ENCODE results near the gene ITCH.

DNA sequence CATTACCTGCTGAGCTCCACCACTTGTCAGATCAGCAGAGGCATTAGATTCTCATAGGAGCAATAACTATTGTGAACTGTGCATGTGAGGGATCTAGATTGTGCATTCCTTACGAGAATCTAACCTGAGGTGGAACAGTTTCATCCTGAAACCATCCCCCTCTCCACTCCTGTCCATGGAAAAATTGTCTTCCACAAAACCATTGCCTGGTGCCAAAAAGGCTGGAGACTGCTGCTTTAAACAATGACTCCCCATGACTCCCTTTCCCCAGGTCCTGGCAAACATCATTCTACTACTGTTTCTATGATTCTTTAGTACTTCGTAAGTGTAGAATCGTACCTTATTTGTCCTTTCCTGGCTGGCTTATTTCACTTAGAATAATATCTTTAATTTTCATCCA is 143.4 kb downstream of the ITCH start:
- TF ChIP-seq, protein P1, sequence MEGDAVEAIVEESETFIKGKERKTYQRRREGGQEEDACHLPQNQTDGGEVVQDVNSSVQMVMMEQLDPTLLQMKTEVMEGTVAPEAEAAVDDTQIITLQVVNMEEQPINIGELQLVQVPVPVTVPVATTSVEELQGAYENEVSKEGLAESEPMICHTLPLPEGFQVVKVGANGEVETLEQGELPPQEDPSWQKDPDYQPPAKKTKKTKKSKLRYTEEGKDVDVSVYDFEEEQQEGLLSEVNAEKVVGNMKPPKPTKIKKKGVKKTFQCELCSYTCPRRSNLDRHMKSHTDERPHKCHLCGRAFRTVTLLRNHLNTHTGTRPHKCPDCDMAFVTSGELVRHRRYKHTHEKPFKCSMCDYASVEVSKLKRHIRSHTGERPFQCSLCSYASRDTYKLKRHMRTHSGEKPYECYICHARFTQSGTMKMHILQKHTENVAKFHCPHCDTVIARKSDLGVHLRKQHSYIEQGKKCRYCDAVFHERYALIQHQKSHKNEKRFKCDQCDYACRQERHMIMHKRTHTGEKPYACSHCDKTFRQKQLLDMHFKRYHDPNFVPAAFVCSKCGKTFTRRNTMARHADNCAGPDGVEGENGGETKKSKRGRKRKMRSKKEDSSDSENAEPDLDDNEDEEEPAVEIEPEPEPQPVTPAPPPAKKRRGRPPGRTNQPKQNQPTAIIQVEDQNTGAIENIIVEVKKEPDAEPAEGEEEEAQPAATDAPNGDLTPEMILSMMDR (IDR thresholded peaks at IDR 0.05; ENCODE audit: insufficient read depth, low read length, poor library complexity, severe bottlenecking): no peak
- no peak for TF ChIP-seq EZH2phosphoT487 (conservative IDR thresholded peaks at IDR 0.05; ENCODE audit: low read length)
